H9 (cell line): ENCODE results near the gene SIM1. TPM values are rescaled to one million over a fixed set of nuclear protein-coding genes. Genes with fewer than 3 reads are reported as not detected.

Experiments used
- DNase-seq: peaks from one replicate; pipeline ENCODE4 v3.0.0-alpha.2; 2017
- H2AFZ ChIP-seq: one replicate; pipeline ENCODE4 v1.6.1; 2013; ENCODE audit warnings: mild to moderate bottlenecking, low read length, control low read depth, moderate library complexity
- H2AK5ac ChIP-seq: 2 replicates; pipeline ENCODE4 v1.6.1; 2013; ENCODE audit warnings: low read length, control low read depth, mixed read lengths; ENCODE audit not compliant: insufficient read length
- H2BK120ac ChIP-seq: one replicate; pipeline ENCODE4 v1.6.1; 2013; ENCODE audit warnings: low read depth, mild to moderate bottlenecking, low read length, control low read depth, inconsistent platforms; ENCODE audit not compliant: poor library complexity, severe bottlenecking
- H2BK12ac ChIP-seq: 2 replicates; pipeline ENCODE4 v1.6.1; 2013; ENCODE audit warnings: low read length, control low read depth, mixed read lengths, low read depth; ENCODE audit not compliant: insufficient read length
- H2BK15ac ChIP-seq: 2 replicates; pipeline ENCODE4 v1.6.1; 2013; ENCODE audit warnings: low read depth, low read length, control low read depth
- H2BK20ac ChIP-seq: one replicate; pipeline ENCODE4 v1.6.1; 2013; ENCODE audit warnings: low read depth, mild to moderate bottlenecking, low read length, control low read depth, inconsistent platforms; ENCODE audit not compliant: poor library complexity, severe bottlenecking
- H2BK5ac ChIP-seq: 2 replicates; pipeline ENCODE4 v1.6.1; 2013; ENCODE audit warnings: low read length, control low read depth, mixed read lengths; ENCODE audit not compliant: insufficient read length
- H3K14ac ChIP-seq: 2 replicates; pipeline ENCODE4 v1.6.1; 2013; ENCODE audit warnings: low read length, control low read depth; ENCODE audit not compliant: insufficient read depth
- H3K18ac ChIP-seq: 2 replicates; pipeline ENCODE4 v1.6.1; 2013; ENCODE audit warnings: low read depth, mild to moderate bottlenecking, mixed read lengths, low read length, control low read depth; ENCODE audit not compliant: insufficient read length
- H3K23ac ChIP-seq: 2 replicates; pipeline ENCODE4 v1.6.1; 2013; ENCODE audit warnings: low read length, control low read depth, mixed read lengths, low read depth; ENCODE audit not compliant: insufficient read length
- H3K23me2 ChIP-seq: 2 replicates; pipeline ENCODE4 v1.6.1; 2013; ENCODE audit warnings: low read depth, mild to moderate bottlenecking, mixed read lengths, low read length, control low read depth; ENCODE audit not compliant: insufficient read length, poor library complexity, severe bottlenecking
- H3K27ac ChIP-seq: 2 replicates; pipeline ENCODE4 v1.5.1; 2013; ENCODE audit warnings: low read length, control low read depth, mixed read lengths, low read depth; ENCODE audit not compliant: insufficient read length
- H3K27me3 ChIP-seq: 2 replicates; pipeline ENCODE4 v1.6.1; 2013; ENCODE audit warnings: low read length, control low read depth, inconsistent platforms; ENCODE audit not compliant: insufficient read depth
- H3K4ac ChIP-seq: 2 replicates; pipeline ENCODE4 v1.6.1; 2013; ENCODE audit warnings: low read depth, mild to moderate bottlenecking, control low read depth, inconsistent platforms, low read length, moderate library complexity
- H3K4me1 ChIP-seq: 2 replicates; pipeline ENCODE4 v1.6.1; 2013; ENCODE audit warnings: low read length, control low read depth, inconsistent platforms; ENCODE audit not compliant: insufficient read depth
- H3K4me2 ChIP-seq: 2 replicates; pipeline ENCODE4 v1.6.1; 2013; ENCODE audit warnings: low read length, control low read depth, mixed read lengths; ENCODE audit not compliant: insufficient read length, insufficient read depth
- H3K56ac ChIP-seq: 2 replicates; pipeline ENCODE4 v1.6.1; 2013; ENCODE audit warnings: low read depth, mild to moderate bottlenecking, mixed read lengths, low read length, control low read depth; ENCODE audit not compliant: insufficient read length
- H3K79me1 ChIP-seq: 2 replicates; pipeline ENCODE4 v1.6.1; 2013; ENCODE audit warnings: low read depth, mild to moderate bottlenecking, moderate library complexity, low read length, control low read depth, inconsistent platforms; ENCODE audit not compliant: insufficient read depth, poor library complexity, severe bottlenecking
- H3K79me2 ChIP-seq: 2 replicates; pipeline ENCODE4 v1.6.1; 2013; ENCODE audit warnings: low read length, control low read depth, inconsistent platforms; ENCODE audit not compliant: insufficient read depth
- H3K9ac ChIP-seq: 2 replicates; pipeline ENCODE4 v1.6.1; 2013; ENCODE audit warnings: low read length, control low read depth, mixed read lengths; ENCODE audit not compliant: insufficient read length; ENCODE audit errors: extremely low read depth
- H3K9me3 ChIP-seq: one replicate; pipeline ENCODE4 v1.6.1; 2013; ENCODE audit warnings: low read depth, low read length, inconsistent platforms; ENCODE audit not compliant: control insufficient read depth
- H3T11ph ChIP-seq: one replicate; pipeline ENCODE4 v1.6.1; 2013; ENCODE audit warnings: mild to moderate bottlenecking, low read length, control low read depth, inconsistent platforms
- H4K20me1 ChIP-seq: one replicate; pipeline ENCODE4 v1.6.1; 2013; ENCODE audit not compliant: control insufficient read depth, insufficient read length, insufficient read depth
- H4K5ac ChIP-seq: 2 replicates; pipeline ENCODE4 v1.6.1; 2013; ENCODE audit warnings: low read depth, mild to moderate bottlenecking, mixed read lengths, low read length, control low read depth; ENCODE audit not compliant: insufficient read length
- H4K8ac ChIP-seq: replicated peaks from 2 replicates; pipeline ENCODE4 v1.6.1; 2013; ENCODE audit warnings: low read length, control low read depth, mixed read lengths, low read depth; ENCODE audit not compliant: insufficient read length
- H4K91ac ChIP-seq: 2 replicates; pipeline ENCODE4 v1.6.1; 2013; ENCODE audit warnings: low read depth, mild to moderate bottlenecking, moderate library complexity, mixed read lengths, low read length, control low read depth; ENCODE audit not compliant: insufficient read length
- H3K27ac Mint-ChIP-seq, 3 experiments: 2 replicates in 2 of 3; 3 replicates in 1 of 3; pipeline ENCODE4 v1.8.0; 2020 to 2021; ENCODE audit warnings: mixed read lengths in 3 of 3, mild to moderate bottlenecking in 1 of 3, moderate library complexity in 1 of 3
- H3K27me3 Mint-ChIP-seq: 2 replicates; pipeline ENCODE4 v1.8.0; 2021; ENCODE audit warnings: low read depth, mild to moderate bottlenecking, moderate library complexity, mixed read lengths
- H3K36me3 Mint-ChIP-seq, 3 experiments: 2 replicates in 2 of 3; 3 replicates in 1 of 3; pipeline ENCODE4 v1.8.0; 2020 to 2021; ENCODE audit warnings: low read depth in 3 of 3, mixed read lengths in 3 of 3; ENCODE audit not compliant: insufficient read depth in 1 of 3
- H3K4me1 Mint-ChIP-seq, 2 experiments: 2 replicates each; pipeline ENCODE4 v1.8.0; 2020; ENCODE audit warnings: mixed read lengths in 2 of 2
- H3K4me3 Mint-ChIP-seq, 2 experiments: 2 replicates in 1 of 2; 3 replicates in 1 of 2; pipeline ENCODE4 v1.8.0; 2020 to 2021; ENCODE audit warnings: mild to moderate bottlenecking in 2 of 2, mixed read lengths in 2 of 2, moderate library complexity in 1 of 2
- H3K9me3 Mint-ChIP-seq, 2 experiments: 2 replicates in 1 of 2; 3 replicates in 1 of 2; pipeline ENCODE4 v1.8.0; 2020; ENCODE audit warnings: mild to moderate bottlenecking in 2 of 2, mixed read lengths in 2 of 2, moderate library complexity in 1 of 2
- WGBS: extraction: QIAGEN DNeasy Blood & Tissue Kit; methylation state at CpG from one replicate; pipeline ENCODE4 v1.1.7; 2013; ENCODE audit warnings: missing lambda C conversion rate, low lambda C conversion rate, mixed read lengths; ENCODE audit not compliant: insufficient read length; ENCODE audit errors: extremely low coverage; 5-methylcytosine and 5-hydroxymethylcytosine counted together
- total RNA-seq: library from RNA; stranded (reverse); gene quantifications from 2 replicates; pipeline ENCODE4 v1.2.1, GENCODE V29; 2021
- TF ChIP-seq, protein P1 (sequence below): fragments of 200-600 bp; sonication (generic); conservative IDR thresholded peaks from 3 replicates; pipeline ENCODE4 v1.8.0; 2021; ENCODE audit warnings: antibody characterized with exemption, mild to moderate bottlenecking

Gene SIM1
- total RNA-seq, 1 experiment from 2014 or later, result not detected

DNA sequence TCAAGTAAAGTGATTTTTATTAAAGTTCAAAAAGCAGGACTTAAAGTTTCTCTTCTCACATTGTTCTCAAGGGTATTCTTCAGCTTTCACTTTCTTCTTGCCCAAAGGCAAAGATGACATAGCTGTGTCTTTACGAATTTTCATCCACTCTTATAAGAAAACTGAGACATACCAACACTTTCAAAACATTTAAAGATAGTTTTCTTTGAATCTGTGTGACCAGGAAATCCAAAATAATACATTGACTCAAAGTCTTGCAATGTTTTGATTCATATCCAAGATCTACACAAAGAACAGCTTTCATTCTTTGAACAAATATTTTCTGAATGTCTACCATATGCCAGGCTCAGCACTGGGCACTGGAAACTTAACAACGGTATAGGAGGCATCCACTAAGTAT is 117.9 kb downstream of the SIM1 start:
- Histone ChIP-seq H4K5ac (no peak overlapping the region), H2BK15ac (no peak overlapping the region), H3K23ac (no peak overlapping the region), H4K20me1 (no peaks in the 10 kb centered on the region), H3K56ac (no peak overlapping the region), H3K9me3 (no peaks in the 10 kb centered on the region), H2AK5ac (no peak overlapping the region), H3K27ac (no peak overlapping the region), H3K4me1 (peaks cover 3% of the 10 kb centered on the region; the same call in 1 of the 2 replicates), H4K91ac (no peak overlapping the region), H3K4ac (no peak overlapping the region), H3K4me2 (no peak overlapping the region), H3K18ac (no peak overlapping the region), H2BK20ac (no peak overlapping the region), H2BK12ac (no peak overlapping the region), H3K23me2 (no peaks in the 10 kb centered on the region), H3K27me3 (no peaks in the 10 kb centered on the region), H2BK120ac (no peak overlapping the region), H4K8ac (no peak overlapping the region), H3K14ac (no peak overlapping the region), H2AFZ (no peak overlapping the region), H3T11ph (no peak overlapping the region), H3K79me1 (no peaks in the 10 kb centered on the region), H3K9ac (no peak overlapping the region), H2BK5ac (no peak overlapping the region), H3K79me2 (no peaks in the 10 kb centered on the region)
- H3K4me1 Mint-ChIP-seq, result peaks cover 31 to 34% of the 10 kb centered on the region in 2 experiments
- no peak for DNase-seq
- no peak overlapping the region for H3K4me3 Mint-ChIP-seq
- H3K36me3 Mint-ChIP-seq, result no peaks in the 10 kb centered on the region
- no peaks in the 10 kb centered on the region for H3K27me3 Mint-ChIP-seq
- no CpG with 5 or more reads among the region's 2 CpGs for WGBS
- H3K27ac Mint-ChIP-seq, result no peak overlapping the region
- no peaks in the 10 kb centered on the region; a peak in 1 of 5 replicates for H3K9me3 Mint-ChIP-seq
- TF ChIP-seq, protein P1, sequence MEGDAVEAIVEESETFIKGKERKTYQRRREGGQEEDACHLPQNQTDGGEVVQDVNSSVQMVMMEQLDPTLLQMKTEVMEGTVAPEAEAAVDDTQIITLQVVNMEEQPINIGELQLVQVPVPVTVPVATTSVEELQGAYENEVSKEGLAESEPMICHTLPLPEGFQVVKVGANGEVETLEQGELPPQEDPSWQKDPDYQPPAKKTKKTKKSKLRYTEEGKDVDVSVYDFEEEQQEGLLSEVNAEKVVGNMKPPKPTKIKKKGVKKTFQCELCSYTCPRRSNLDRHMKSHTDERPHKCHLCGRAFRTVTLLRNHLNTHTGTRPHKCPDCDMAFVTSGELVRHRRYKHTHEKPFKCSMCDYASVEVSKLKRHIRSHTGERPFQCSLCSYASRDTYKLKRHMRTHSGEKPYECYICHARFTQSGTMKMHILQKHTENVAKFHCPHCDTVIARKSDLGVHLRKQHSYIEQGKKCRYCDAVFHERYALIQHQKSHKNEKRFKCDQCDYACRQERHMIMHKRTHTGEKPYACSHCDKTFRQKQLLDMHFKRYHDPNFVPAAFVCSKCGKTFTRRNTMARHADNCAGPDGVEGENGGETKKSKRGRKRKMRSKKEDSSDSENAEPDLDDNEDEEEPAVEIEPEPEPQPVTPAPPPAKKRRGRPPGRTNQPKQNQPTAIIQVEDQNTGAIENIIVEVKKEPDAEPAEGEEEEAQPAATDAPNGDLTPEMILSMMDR, result no peak
